ENCODE data around the gene OR3A3. TPM values are rescaled to one million over a fixed set of nuclear protein-coding genes. Genes with fewer than 3 reads are reported as not detected.

Gene OR3A3
- total RNA-seq, 1 experiment from 2014 or later, result not detected

DNA sequence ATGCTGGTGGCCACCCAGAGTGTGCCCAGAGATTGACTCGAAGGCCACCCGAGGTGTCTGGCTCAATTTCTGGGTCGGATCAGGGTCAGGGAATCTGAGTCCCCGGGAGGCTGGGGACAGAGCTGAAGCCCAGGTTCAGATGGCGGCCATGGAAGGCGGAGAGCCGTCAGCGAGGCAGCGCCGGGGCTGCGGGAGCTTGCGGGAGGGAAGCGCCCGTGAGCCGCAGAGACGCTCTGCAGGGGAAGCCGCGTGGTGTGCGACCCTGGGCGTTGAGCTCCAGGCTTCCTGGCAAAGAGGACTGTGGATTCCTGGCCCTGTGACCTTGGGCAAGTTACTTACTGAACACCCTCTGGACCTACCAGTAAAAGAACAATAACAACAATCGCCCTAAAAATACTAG is 61.0 kb downstream of the OR3A3 start:
- DNase-seq (ENCODE audit: low read depth), result no peak

Other genes with a start within 250 kb of the OR3A3 start
- not detected in 2 replicates for gene OR1A2, start 213.9 kb upstream of the OR3A3 start, total RNA-seq (2014; rRNA removed)
- gene OR1A1, start 203.7 kb upstream of the OR3A3 start, total RNA-seq (2014; rRNA removed), result not detected in 2 replicates
- gene OR3A1, start 113.0 kb upstream of the OR3A3 start, total RNA-seq (2014; rRNA removed), result not detected in 2 replicates
- not detected in 2 replicates for gene OR3A2, start 25.1 kb upstream of the OR3A3 start, total RNA-seq (2014; rRNA removed)
- not detected in 2 replicates for gene OR1E1, start 13.0 kb upstream of the OR3A3 start, total RNA-seq (2014; rRNA removed)
- not detected in 2 replicates for gene OR1E2, start 22.5 kb downstream of the OR3A3 start, total RNA-seq (2014; rRNA removed)
- gene SPATA22, start 60.4 kb downstream of the OR3A3 start, total RNA-seq (2014; rRNA removed), result not detected in 2 replicates
- 0.23 and 0.45 TPM in 2 replicates for gene ASPA, start 64.6 kb downstream of the OR3A3 start, total RNA-seq (2014; rRNA removed)
- 0.71 and 1.3 TPM in 2 replicates for gene TRPV3, start 146.4 kb downstream of the OR3A3 start, total RNA-seq (2014; rRNA removed)
- gene TRPV1, start 198.0 kb downstream of the OR3A3 start, total RNA-seq (2014; rRNA removed), result 0.51 and 0.86 TPM in 2 replicates
- 17.4 and 17.8 TPM in 2 replicates for gene SHPK, start 224.9 kb downstream of the OR3A3 start, total RNA-seq (2014; rRNA removed)
- gene CTNS, start 225.4 kb downstream of the OR3A3 start, total RNA-seq (2014; rRNA removed), result 20.3 and 29.1 TPM in 2 replicates

Measured in LHCN-M2 (cell line).